ENCODE results near the gene CAPZB. TPM values are rescaled to one million over a fixed set of nuclear protein-coding genes. Genes with fewer than 3 reads are reported as not detected.

Gene CAPZB
- polyA plus RNA-seq, 3 donors: 290 to 504 (median 407) TPM

DNA sequence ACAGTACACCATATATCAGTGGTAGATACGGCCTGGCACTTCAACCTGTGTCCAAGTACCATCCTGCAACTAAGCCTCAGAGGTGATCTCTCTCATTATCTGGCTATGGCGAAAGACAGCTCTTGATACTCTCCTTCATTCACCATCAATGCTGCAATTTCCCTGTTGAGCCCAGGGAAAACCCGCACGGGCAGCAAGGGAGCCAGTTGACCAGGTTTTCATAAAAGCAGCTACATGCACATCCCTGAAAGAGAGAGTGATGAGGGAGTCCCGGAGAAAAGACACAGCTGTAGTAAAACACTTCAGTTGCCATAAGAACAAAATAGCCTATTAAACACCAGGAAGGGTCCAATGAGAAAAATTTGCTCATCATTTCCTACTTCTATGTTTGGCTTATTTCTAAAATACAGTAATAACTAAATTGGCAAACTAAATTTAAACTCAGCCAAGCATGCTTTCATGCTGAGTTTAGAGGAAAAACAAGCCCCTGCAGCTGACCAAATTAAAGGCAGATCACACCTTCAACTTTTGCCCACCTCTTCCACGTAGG lies 68.3 kb downstream of the CAPZB start:
- Mint-ChIP-seq H3K9me3 (no peaks in the 10 kb centered on the region), H3K27ac (peak overlapping the region in 4 of 7 donors; percentile 28 to 75 (median 42)), H3K4me1 (peaks cover 2% of the 10 kb centered on the region), H3K27me3 (ENCODE audit: low read depth in 3 of 3) (no peaks in the 10 kb centered on the region), H3K36me3 (peaks cover 57 to 71% of the 10 kb centered on the region in 2 donors), H3K4me3 (no peak overlapping the region)
- Histone ChIP-seq H3K36me3 (replicated peaks in 1 of 2; ENCODE audit: control insufficient read depth in 1 of 2, insufficient read depth in 2 of 2, low read length in 2 of 2) (peaks cover 54 to 84% of the 10 kb centered on the region in 2 donors), H3K27ac (ENCODE audit: low read depth in 1 of 2, low read length in 2 of 2) (no peak overlapping the region), H3K4me3 (replicated peaks in 1 of 3; ENCODE audit: low read depth in 2 of 3, low read length in 3 of 3) (no peak overlapping the region), H3K4me2 (replicated peaks; ENCODE audit: extremely low read depth, low read length, poor library complexity, severe bottlenecking) (no peak overlapping the region), H3K9me3 (replicated peaks in 1 of 2; ENCODE audit: control insufficient read depth in 1 of 2, insufficient read depth in 1 of 2, low read length in 2 of 2) (no peaks in the 10 kb centered on the region), H3K27me3 (ENCODE audit: control insufficient read depth in 2 of 2, insufficient read depth in 2 of 2, low read length in 2 of 2) (no peaks in the 10 kb centered on the region), H3K79me2 (ENCODE audit: insufficient read depth, low read length) (peaks cover 99% of the 10 kb centered on the region), H3K4me1 (ENCODE audit: control insufficient read depth in 1 of 2, insufficient read depth in 2 of 2, low read length in 2 of 2) (no peaks in the 10 kb centered on the region), H4K20me1 (ENCODE audit: insufficient read depth, low read length) (peaks cover 100% of the 10 kb centered on the region), H2AFZ (ENCODE audit: insufficient read depth, low read depth, low read length, poor library complexity, severe bottlenecking) (no peak overlapping the region), H3K9ac (ENCODE audit: insufficient read depth, low read length, poor library complexity, severe bottlenecking) (no peak overlapping the region)
- intact Hi-C loops (cut with micrococcal nuclease): no loop called here
- no peak for DNase-seq
- TF ChIP-seq, protein P1, sequence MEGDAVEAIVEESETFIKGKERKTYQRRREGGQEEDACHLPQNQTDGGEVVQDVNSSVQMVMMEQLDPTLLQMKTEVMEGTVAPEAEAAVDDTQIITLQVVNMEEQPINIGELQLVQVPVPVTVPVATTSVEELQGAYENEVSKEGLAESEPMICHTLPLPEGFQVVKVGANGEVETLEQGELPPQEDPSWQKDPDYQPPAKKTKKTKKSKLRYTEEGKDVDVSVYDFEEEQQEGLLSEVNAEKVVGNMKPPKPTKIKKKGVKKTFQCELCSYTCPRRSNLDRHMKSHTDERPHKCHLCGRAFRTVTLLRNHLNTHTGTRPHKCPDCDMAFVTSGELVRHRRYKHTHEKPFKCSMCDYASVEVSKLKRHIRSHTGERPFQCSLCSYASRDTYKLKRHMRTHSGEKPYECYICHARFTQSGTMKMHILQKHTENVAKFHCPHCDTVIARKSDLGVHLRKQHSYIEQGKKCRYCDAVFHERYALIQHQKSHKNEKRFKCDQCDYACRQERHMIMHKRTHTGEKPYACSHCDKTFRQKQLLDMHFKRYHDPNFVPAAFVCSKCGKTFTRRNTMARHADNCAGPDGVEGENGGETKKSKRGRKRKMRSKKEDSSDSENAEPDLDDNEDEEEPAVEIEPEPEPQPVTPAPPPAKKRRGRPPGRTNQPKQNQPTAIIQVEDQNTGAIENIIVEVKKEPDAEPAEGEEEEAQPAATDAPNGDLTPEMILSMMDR (IDR thresholded peaks at IDR 0.05): no peak
- WGBS (ENCODE audit: insufficient coverage): 100% methylated on average over 1 of the region's 6 CpGs

DNA sequence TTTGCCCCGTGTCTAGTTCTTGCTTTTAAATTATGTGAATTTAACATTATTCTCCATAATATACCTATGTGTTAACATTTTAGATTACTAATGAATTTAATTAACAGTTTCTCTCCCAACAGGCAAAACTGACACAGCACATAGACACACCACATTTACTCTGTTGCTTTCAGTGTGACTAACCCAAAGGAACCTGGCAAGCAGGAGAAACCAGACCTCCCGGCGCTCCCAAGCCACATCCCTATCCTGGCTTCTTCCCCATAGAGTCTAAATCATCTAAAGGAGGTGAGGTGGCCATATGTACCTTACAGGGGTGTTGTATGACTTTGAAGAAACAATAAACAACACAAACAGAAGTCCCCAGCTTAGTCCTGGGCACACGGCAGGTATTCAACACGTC lies 69.2 kb downstream of the CAPZB start:
- Histone ChIP-seq H3K9me3 (replicated peaks in 1 of 2; ENCODE audit: control insufficient read depth in 1 of 2, insufficient read depth in 1 of 2, low read length in 2 of 2) (no peaks in the 10 kb centered on the region), H3K4me2 (replicated peaks; ENCODE audit: extremely low read depth, low read length, poor library complexity, severe bottlenecking) (no peak overlapping the region), H3K27me3 (ENCODE audit: control insufficient read depth in 2 of 2, insufficient read depth in 2 of 2, low read length in 2 of 2) (no peaks in the 10 kb centered on the region), H3K4me3 (replicated peaks in 1 of 3; ENCODE audit: low read depth in 2 of 3, low read length in 3 of 3) (no peak overlapping the region), H3K4me1 (ENCODE audit: control insufficient read depth in 1 of 2, insufficient read depth in 2 of 2, low read length in 2 of 2) (no peaks in the 10 kb centered on the region), H2AFZ (ENCODE audit: insufficient read depth, low read depth, low read length, poor library complexity, severe bottlenecking) (no peak overlapping the region), H3K27ac (ENCODE audit: low read depth in 1 of 2, low read length in 2 of 2) (no peak overlapping the region), H3K36me3 (replicated peaks in 1 of 2; ENCODE audit: control insufficient read depth in 1 of 2, insufficient read depth in 2 of 2, low read length in 2 of 2) (peaks cover 55 to 92% of the 10 kb centered on the region in 2 donors), H3K9ac (ENCODE audit: insufficient read depth, low read length, poor library complexity, severe bottlenecking) (no peak overlapping the region), H4K20me1 (ENCODE audit: insufficient read depth, low read length) (peaks cover 100% of the 10 kb centered on the region), H3K79me2 (ENCODE audit: insufficient read depth, low read length) (peaks cover 99% of the 10 kb centered on the region)
- no peak overlapping the region for H3K4me3 Mint-ChIP-seq
- H3K9me3 Mint-ChIP-seq: no peaks in the 10 kb centered on the region
- peaks cover 60 to 74% of the 10 kb centered on the region in 2 donors for H3K36me3 Mint-ChIP-seq
- H3K27ac Mint-ChIP-seq: peak overlapping the region in 2 of 7 donors; percentile 23 to 80
- intact Hi-C loops (cut with micrococcal nuclease): no loop called here
- H3K4me1 Mint-ChIP-seq: no peaks in the 10 kb centered on the region
- H3K27me3 Mint-ChIP-seq (ENCODE audit: low read depth in 3 of 3): no peaks in the 10 kb centered on the region
- WGBS (ENCODE audit: insufficient coverage): 93% methylated on average over 2 of the region's 5 CpGs
- no peak for DNase-seq
- TF ChIP-seq, protein P1 (IDR thresholded peaks at IDR 0.05): no peak

Measured in CD14-positive monocyte (primary cell).